ENCODE results near the gene ATP5PF. TPM values are rescaled to one million over a fixed set of nuclear protein-coding genes. Genes with fewer than 3 reads are reported as not detected.

The ATP5PF gene
- total and polyA plus RNA-seq, 2 donors (not counting 3 experiments of a cell fraction or from before 2014, with no cell fraction given) = 132 to 194 TPM

GRCh38 chr21:25742900-25743299 is 8.2 kb upstream of the ATP5PF start:
- Histone ChIP-seq H3K9me1 (replicated peaks; ENCODE audit: control insufficient read depth, extremely low read depth, insufficient read depth, low read length) (no peaks in the 10 kb centered on the region), H2AFZ (ENCODE audit: low read depth, low read length) (no peak overlapping the region), H3K9me3 (replicated peaks; ENCODE audit: control insufficient read depth, insufficient read depth, low read length) (no peaks in the 10 kb centered on the region), H3K36me3 (ENCODE audit: control insufficient read depth in 2 of 2, extremely low read depth in 1 of 2, insufficient read depth in 2 of 2, low read length in 2 of 2) (no peaks in the 10 kb centered on the region), H3K9ac (replicated peaks; ENCODE audit: extremely low read depth, insufficient read depth, low read length) (no peak overlapping the region), H3K27me3 (ENCODE audit: control insufficient read depth in 2 of 2, insufficient read depth in 2 of 2, low read length in 2 of 2) (no peaks in the 10 kb centered on the region), H3K4me1 (ENCODE audit: control insufficient read depth, extremely low read depth, insufficient read depth, low read length) (no peaks in the 10 kb centered on the region), H3K27ac (ENCODE audit: insufficient read depth, low read depth, low read length) (no peak overlapping the region), H3K79me2 (ENCODE audit: control insufficient read depth, insufficient read depth, low read length) (peaks cover 10% of the 10 kb centered on the region), H3K4me3 (replicated peaks in 1 of 3; ENCODE audit: insufficient read depth in 1 of 3, low read depth in 1 of 3, low read length in 3 of 3) (no peak overlapping the region), H3K4me2 (ENCODE audit: insufficient read depth, low read length) (no peak overlapping the region), H4K20me1 (replicated peaks; ENCODE audit: control insufficient read depth, extremely low read depth, insufficient read depth, low read length) (no peaks in the 10 kb centered on the region)
- DNase-seq (ENCODE audit: low read depth, low spot score) (no peak), FAIRE-seq (no peak)
- CTCF ChIA-PET = interaction anchor here (1.9 kb wide), 1 partner anchor 10 kb away, joined by 7 read pairs; no protein-coding TSS in a partner anchor
- POLR2A ChIA-PET = no interaction called here
- TF ChIP-seq POLR2A (IDR thresholded peaks at IDR 0.05; ENCODE audit: low read depth, low read length) (no peak), POLR2AphosphoS5 (IDR thresholded peaks at IDR 0.05; ENCODE audit: insufficient read depth, low read depth, low read length) (no peak), EZH2 (IDR thresholded peaks at IDR 0.05; ENCODE audit: borderline replicate concordance, low read depth, low read length, severe bottlenecking) (no peak), GATA2 (IDR thresholded peaks at IDR 0.05; ENCODE audit: insufficient read depth, insufficient read length, low read depth, low read length) (no peak), JUN (IDR thresholded peaks at IDR 0.05; ENCODE audit: borderline replicate concordance, insufficient read depth, insufficient read length, low read depth) (no peak), CTCF (IDR thresholded peaks at IDR 0.05; ENCODE audit: extremely low read depth in 1 of 2, insufficient read depth in 1 of 2, low read depth in 1 of 2, low read length in 2 of 2) (no peak)
- no TSS peak for BruUV-seq (replicated peaks)
- dilution Hi-C loops (cut with MboI; ENCODE audit: extremely low pct_ligation_motif_present, low sequenced_read_pairs) = no loop called here
- intact Hi-C loops (cut with micrococcal nuclease) = no loop called here

- H2AFZ ChIP-seq (ENCODE audit: low read depth, low read length) = no peak overlapping the region
- H3K4me3 ChIP-seq (replicated peaks in 1 of 3; ENCODE audit: insufficient read depth in 1 of 3, low read depth in 1 of 3, low read length in 3 of 3) = no peak overlapping the region
- dilution Hi-C loops (cut with MboI; ENCODE audit: extremely low pct_ligation_motif_present, low sequenced_read_pairs) = no loop called here
- H3K4me1 ChIP-seq (ENCODE audit: control insufficient read depth, extremely low read depth, insufficient read depth, low read length) = peaks cover 17% of the 10 kb centered on the region
- no peak overlapping the region for H3K27ac ChIP-seq (ENCODE audit: insufficient read depth, low read depth, low read length)
- H3K27me3 ChIP-seq (ENCODE audit: control insufficient read depth in 2 of 2, insufficient read depth in 2 of 2, low read length in 2 of 2) = no peaks in the 10 kb centered on the region
- TF ChIP-seq JUN (IDR thresholded peaks at IDR 0.05; ENCODE audit: borderline replicate concordance, insufficient read depth, insufficient read length, low read depth) = no peak
- TF ChIP-seq EZH2 (IDR thresholded peaks at IDR 0.05; ENCODE audit: borderline replicate concordance, low read depth, low read length, severe bottlenecking) = no peak
- TF ChIP-seq MAX (IDR thresholded peaks at IDR 0.05; ENCODE audit: insufficient read depth, insufficient read length) = no peak
- TF ChIP-seq MYC (IDR thresholded peaks at IDR 0.05; ENCODE audit: low read depth, low read length) = no peak
- no peak for TF ChIP-seq FOS (IDR thresholded peaks at IDR 0.05; ENCODE audit: borderline replicate concordance, insufficient read depth, low read length)
- TF ChIP-seq GATA2 (IDR thresholded peaks at IDR 0.05; ENCODE audit: insufficient read depth, insufficient read length, low read depth, low read length) = no peak
- TF ChIP-seq CTCF (IDR thresholded peaks at IDR 0.05; ENCODE audit: extremely low read depth in 1 of 2, insufficient read depth in 1 of 2, low read depth in 1 of 2, low read length in 2 of 2) = no peak
- DNase-seq (ENCODE audit: low read depth, low spot score) (no peak), FAIRE-seq (no peak)
- no peaks in the 10 kb centered on the region for H3K9me3 ChIP-seq (replicated peaks; ENCODE audit: control insufficient read depth, insufficient read depth, low read length)
- no peaks in the 10 kb centered on the region for H3K9me1 ChIP-seq (replicated peaks; ENCODE audit: control insufficient read depth, extremely low read depth, insufficient read depth, low read length)
- H3K79me2 ChIP-seq (ENCODE audit: control insufficient read depth, insufficient read depth, low read length) = peaks cover 44% of the 10 kb centered on the region
- BruUV-seq (replicated peaks) = no TSS peak
- H4K20me1 ChIP-seq (replicated peaks; ENCODE audit: control insufficient read depth, extremely low read depth, insufficient read depth, low read length) = no peaks in the 10 kb centered on the region
- intact Hi-C loops (cut with micrococcal nuclease) = no loop called here
- H3K9ac ChIP-seq (replicated peaks; ENCODE audit: extremely low read depth, insufficient read depth, low read length) = no peak overlapping the region
- H3K4me2 ChIP-seq (ENCODE audit: insufficient read depth, low read length) = no peak overlapping the region
- H3K36me3 ChIP-seq (ENCODE audit: control insufficient read depth in 2 of 2, extremely low read depth in 1 of 2, insufficient read depth in 2 of 2, low read length in 2 of 2) = no peaks in the 10 kb centered on the region
- POLR2A ChIA-PET = no interaction called here
- CTCF ChIA-PET = interaction anchor here (2.1 kb wide), 1 partner anchor 65 kb away, joined by 6 read pairs; no protein-coding TSS in a partner anchor
Measured at GRCh38 chr21:25737421-25737820, 2.7 kb upstream of the ATP5PF start.
